ENCODE data around the gene TTLL10. TPM values are rescaled to one million over a fixed set of nuclear protein-coding genes. Genes with fewer than 3 reads are reported as not detected.

Gene TTLL10
- total RNA-seq, 4 donors from 2014 or later: 0.17 TPM; not detected in 3

GRCh38 chr1:1196431-1197187 lies 22.9 kb downstream of the TTLL10 start:
- H3K36me3 ChIP-seq: no peaks in the 10 kb centered on the region
- no peak overlapping the region for H3K27ac ChIP-seq (replicated peaks in 1 of 4)
- DNase-seq (ENCODE audit: extremely low spot score): no peak
- intact Hi-C loops (cut with DNase I): no loop called here
- WGBS: 86% methylated on average over 5 of the region's 13 CpGs
- H3K27me3 ChIP-seq: peaks cover 0 to 45% (median 3%) of the 10 kb centered on the region in 4 donors
- H3K9me3 ChIP-seq: peaks cover 0 to 10% (median 8%) of the 10 kb centered on the region in 4 donors
- no peak overlapping the region for H3K4me3 ChIP-seq
- TF ChIP-seq POLR2AphosphoS5 (IDR thresholded peaks at IDR 0.05) (no peak), EP300 (IDR thresholded peaks at IDR 0.05) (no peak), POLR2A (IDR thresholded peaks at IDR 0.05; ENCODE audit: low read depth) (no peak), CTCF (IDR thresholded peaks at IDR 0.05) (no peak)
- H3K4me1 ChIP-seq: peaks cover 0 to 15% (median 12%) of the 10 kb centered on the region in 4 donors

GRCh38 chr1:1197188-1197500 lies 23.5 kb downstream of the TTLL10 start:
- Histone ChIP-seq H3K9me3 (peaks cover 0 to 10% (median 8%) of the 10 kb centered on the region in 4 donors), H3K36me3 (no peaks in the 10 kb centered on the region), H3K27me3 (peaks cover 0 to 46% (median 3%) of the 10 kb centered on the region in 4 donors), H3K4me1 (peaks cover 0 to 16% (median 13%) of the 10 kb centered on the region in 4 donors), H3K4me3 (no peak overlapping the region), H3K27ac (replicated peaks in 1 of 4) (no peak overlapping the region)
- TF ChIP-seq CTCF (IDR thresholded peaks at IDR 0.05) (no peak), EP300 (IDR thresholded peaks at IDR 0.05) (no peak), POLR2AphosphoS5 (IDR thresholded peaks at IDR 0.05) (no peak), POLR2A (IDR thresholded peaks at IDR 0.05; ENCODE audit: low read depth) (no peak)
- 85% methylated on average over 5 of the region's 8 CpGs for WGBS
- intact Hi-C loops (cut with DNase I): no loop called here
- no peak for DNase-seq (ENCODE audit: extremely low spot score)

GRCh38 chr1:1197551-1198422 lies 24.1 kb downstream of the TTLL10 start:
- no peak overlapping the region for H3K27ac ChIP-seq (replicated peaks in 1 of 4)
- intact Hi-C loops (cut with DNase I): no loop called here
- TF ChIP-seq POLR2AphosphoS5 (IDR thresholded peaks at IDR 0.05) (no peak), CTCF (IDR thresholded peaks at IDR 0.05) (no peak), EP300 (IDR thresholded peaks at IDR 0.05) (no peak), POLR2A (IDR thresholded peaks at IDR 0.05; ENCODE audit: low read depth) (no peak)
- no peaks in the 10 kb centered on the region for H3K36me3 ChIP-seq
- peaks cover 0 to 16% (median 13%) of the 10 kb centered on the region in 4 donors for H3K4me1 ChIP-seq
- WGBS: 88% methylated on average over 19 of the region's 48 CpGs
- peaks cover 0 to 53% (median 3%) of the 10 kb centered on the region in 4 donors for H3K27me3 ChIP-seq
- peaks cover 0 to 10% (median 8%) of the 10 kb centered on the region in 4 donors for H3K9me3 ChIP-seq
- no peak for DNase-seq (ENCODE audit: extremely low spot score)
- no peak overlapping the region for H3K4me3 ChIP-seq

- no peak for DNase-seq (ENCODE audit: extremely low spot score)
- intact Hi-C loops (cut with DNase I): no loop called here
- no peak overlapping the region for H3K27ac ChIP-seq (replicated peaks in 1 of 4)
- peaks cover 0 to 54% (median 3%) of the 10 kb centered on the region in 4 donors for H3K27me3 ChIP-seq
- H3K36me3 ChIP-seq: no peaks in the 10 kb centered on the region
- peaks cover 0 to 10% (median 8%) of the 10 kb centered on the region in 4 donors for H3K9me3 ChIP-seq
- no peak overlapping the region for H3K4me3 ChIP-seq
- WGBS: 82% methylated on average over 11 of the region's 23 CpGs
- H3K4me1 ChIP-seq: peaks cover 0 to 16% (median 13%) of the 10 kb centered on the region in 4 donors
- TF ChIP-seq POLR2A (IDR thresholded peaks at IDR 0.05; ENCODE audit: low read depth): no peak
- TF ChIP-seq CTCF (IDR thresholded peaks at IDR 0.05): no peak
- TF ChIP-seq POLR2AphosphoS5 (IDR thresholded peaks at IDR 0.05): no peak
- no peak for TF ChIP-seq EP300 (IDR thresholded peaks at IDR 0.05)
Measured at GRCh38 chr1:1198423-1199140, 24.9 kb downstream of the TTLL10 start.
